ENCODE data around the gene RNF149. TPM values are rescaled to one million over a fixed set of nuclear protein-coding genes. Genes with fewer than 3 reads are reported as not detected.
"Not testable (repeated sequence)": the region's sequence is repeated elsewhere in the genome, so short reads cannot be mapped to it uniquely, and the experiment has no call there.

RNF149 gene
- total RNA-seq, 6 experiments from 2014 or later: 20.3 to 45.4 (median 32.2) TPM

GRCh38 chr2:101249826-101250225 is 58.7 kb downstream of the RNF149 start:
- Histone ChIP-seq H3K4me3 (no peak overlapping the region), H3K36me3 (no peaks in the 10 kb centered on the region), H3K27me3 (no peaks in the 10 kb centered on the region), H3K27ac (no peak overlapping the region), H3K9me3 (no peaks in the 10 kb centered on the region), H3K4me1 (peaks cover 0 to 26% (median 6%) of the 10 kb centered on the region in 4 donors)
- no peak for ATAC-seq
- DNase-seq: no peak
- 83% methylated on average over 2 of the region's 5 CpGs for WGBS (ENCODE audit: insufficient coverage, low coverage, low lambda C conversion rate, missing lambda C conversion rate)
- TF ChIP-seq CTCF (IDR thresholded peaks at IDR 0.05): no peak
- no peak for TF ChIP-seq POLR2A (IDR thresholded peaks at IDR 0.05)
- intact Hi-C loops (cut with DNase I): no loop called here

- H3K27ac ChIP-seq; ATAC-seq; H3K27me3 ChIP-seq; H3K4me3 ChIP-seq; H3K9me3 ChIP-seq; H3K36me3 ChIP-seq; DNase-seq; intact Hi-C loops (cut with DNase I): not testable (repeated sequence)
- H3K4me1 ChIP-seq: peaks cover 0 to 15% (median 3%) of the 10 kb centered on the region in 4 donors
- WGBS (ENCODE audit: insufficient coverage, low coverage, low lambda C conversion rate, missing lambda C conversion rate): 53% methylated on average over 5 of the region's 5 CpGs
Observed at GRCh38 chr2:101248756-101249155, 59.7 kb downstream of the RNF149 start.

GRCh38 chr2:101245468-101245867 is 63.0 kb downstream of the RNF149 start:
- H3K36me3 ChIP-seq; H3K4me3 ChIP-seq; H3K27me3 ChIP-seq; DNase-seq; ATAC-seq; H3K27ac ChIP-seq; intact Hi-C loops (cut with DNase I); H3K9me3 ChIP-seq: not testable (repeated sequence)
- WGBS (ENCODE audit: insufficient coverage, low coverage, low lambda C conversion rate, missing lambda C conversion rate): 81% methylated on average over 5 of the region's 5 CpGs
- H3K4me1 ChIP-seq: peaks cover 0 to 14% (median 3%) of the 10 kb centered on the region in 4 donors

GRCh38 chr2:101244899-101245298 is 63.6 kb downstream of the RNF149 start:
- intact Hi-C loops (cut with DNase I); H3K36me3 ChIP-seq; H3K4me3 ChIP-seq; H3K27me3 ChIP-seq; ATAC-seq; DNase-seq; H3K9me3 ChIP-seq; H3K27ac ChIP-seq: not testable (repeated sequence)
- H3K4me1 ChIP-seq: peaks cover 0 to 20% (median 3%) of the 10 kb centered on the region in 4 donors
- 82% methylated on average over 11 of the region's 12 CpGs for WGBS (ENCODE audit: insufficient coverage, low coverage, low lambda C conversion rate, missing lambda C conversion rate)

GRCh38 chr2:101244373-101244772 is 64.1 kb downstream of the RNF149 start:
- peaks cover 0 to 23% (median 3%) of the 10 kb centered on the region in 4 donors for H3K4me1 ChIP-seq
- H3K9me3 ChIP-seq; ATAC-seq; H3K27me3 ChIP-seq; intact Hi-C loops (cut with DNase I); H3K27ac ChIP-seq; H3K36me3 ChIP-seq; DNase-seq; H3K4me3 ChIP-seq: not testable (repeated sequence)
- WGBS (ENCODE audit: insufficient coverage, low coverage, low lambda C conversion rate, missing lambda C conversion rate): 80% methylated on average over 1 of the region's 4 CpGs

GRCh38 chr2:101241158-101241557 is 67.3 kb downstream of the RNF149 start:
- H3K27ac ChIP-seq: no peak overlapping the region
- no peaks in the 10 kb centered on the region for H3K9me3 ChIP-seq
- peaks cover 0 to 26% (median 1%) of the 10 kb centered on the region in 4 donors for H3K4me1 ChIP-seq
- no peak for DNase-seq
- intact Hi-C loops (cut with DNase I): no loop called here
- H3K4me3 ChIP-seq: no peak overlapping the region
- TF ChIP-seq CTCF (IDR thresholded peaks at IDR 0.05) (no peak), POLR2A (IDR thresholded peaks at IDR 0.05) (no peak)
- ATAC-seq: no peak
- no peaks in the 10 kb centered on the region for H3K27me3 ChIP-seq
- WGBS (ENCODE audit: insufficient coverage, low coverage, low lambda C conversion rate, missing lambda C conversion rate): 77% methylated on average over 5 of the region's 5 CpGs
- H3K36me3 ChIP-seq: no peaks in the 10 kb centered on the region

- Histone ChIP-seq H3K27ac (peak overlapping the region; percentile 61 to 80 (median 80)), H3K4me1 (peaks cover 0 to 22% (median 0%) of the 10 kb centered on the region in 4 donors)
- H3K4me3 ChIP-seq; DNase-seq; H3K27me3 ChIP-seq; ATAC-seq; H3K36me3 ChIP-seq; intact Hi-C loops (cut with DNase I); H3K9me3 ChIP-seq: not testable (repeated sequence)
- peak; percentile 41 to 74 (median 52) for TF ChIP-seq CTCF (IDR thresholded peaks at IDR 0.05)
- WGBS (ENCODE audit: insufficient coverage, low coverage, low lambda C conversion rate, missing lambda C conversion rate): 4% methylated on average over 2 of the region's 2 CpGs
Observed at GRCh38 chr2:101240694-101241093, 67.8 kb downstream of the RNF149 start.

- H3K9me3 ChIP-seq; ATAC-seq; intact Hi-C loops (cut with DNase I); H3K27me3 ChIP-seq; DNase-seq; H3K36me3 ChIP-seq; H3K4me3 ChIP-seq: not testable (repeated sequence)
- WGBS (ENCODE audit: insufficient coverage, low coverage, low lambda C conversion rate, missing lambda C conversion rate): 20% methylated on average over 2 of the region's 2 CpGs
- H3K27ac ChIP-seq: peak overlapping the region; percentile 61 to 80 (median 80)
- H3K4me1 ChIP-seq: peaks cover 0 to 24% (median 1%) of the 10 kb centered on the region in 4 donors
Observed at GRCh38 chr2:101239760-101240118, 68.8 kb downstream of the RNF149 start.
